Activated gamma-delta T cell treated with anti-CD3 and anti-CD28 coated beads, Interleukin-2, amount 50 U/mL, for 16 hours (primary cell): ENCODE results near the gene AP2S1.
"Not testable (repeated sequence)": the region's sequence is repeated elsewhere in the genome, so short reads cannot be mapped to it uniquely, and the experiment has no call there.

Experiments
- DNase-seq: peaks from one replicate; pipeline ENCODE4 v3.0.0-alpha.2; 2020; ENCODE audit warnings: low read depth

The AP2S1 gene

GRCh38 chr19:46850228-46851203, at the start of gene AP2S1:
Gene AP2S1, minus strand, starts transcription at chr19:46850846. Its CDS starts 80 bp downstream, at chr19:46850766.
- peak; percentile 85 for DNase-seq

GRCh38 chr19:46900341-46900740, 49.7 kb upstream of the AP2S1 start:
- no peak for DNase-seq

- DNase-seq, result no peak
Observed at GRCh38 chr19:46898731-46899130, 48.1 kb upstream of the AP2S1 start.

DNA sequence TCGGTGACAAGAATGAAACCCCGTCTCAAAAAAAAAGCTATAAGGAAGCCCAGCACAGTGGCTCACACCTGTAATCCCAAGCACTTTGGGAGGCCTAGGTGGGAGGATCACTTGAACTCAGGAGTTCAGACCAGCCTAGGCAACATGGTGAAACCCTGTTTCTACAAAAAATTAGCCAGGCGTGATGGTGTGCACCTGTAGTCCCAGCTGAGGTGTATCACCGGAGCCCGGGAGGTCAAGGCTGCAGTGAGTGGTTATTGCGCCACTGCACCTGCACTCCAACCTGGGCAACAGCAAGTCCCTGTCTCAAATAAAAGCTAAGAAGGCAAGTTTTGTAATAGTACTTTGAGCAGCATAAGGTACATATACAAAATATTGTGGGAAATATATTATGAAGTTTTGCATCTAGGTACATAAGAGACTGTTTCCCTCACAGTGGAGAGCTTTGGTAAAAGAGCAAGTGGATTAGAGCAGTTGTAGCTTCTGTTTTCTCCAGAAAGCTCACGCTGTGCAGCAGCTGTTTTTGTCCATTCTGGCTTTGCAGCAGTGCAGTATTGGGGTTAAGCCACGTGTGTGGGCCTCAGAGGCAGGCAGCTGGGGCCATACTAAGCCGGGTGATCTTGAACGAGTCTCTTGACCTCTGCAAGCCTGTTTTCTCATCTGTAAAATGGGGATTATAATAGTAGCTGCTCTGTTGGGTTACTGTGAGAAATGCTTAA, 45.6 kb upstream of the AP2S1 start:
- DNase-seq, result no peak

DNA sequence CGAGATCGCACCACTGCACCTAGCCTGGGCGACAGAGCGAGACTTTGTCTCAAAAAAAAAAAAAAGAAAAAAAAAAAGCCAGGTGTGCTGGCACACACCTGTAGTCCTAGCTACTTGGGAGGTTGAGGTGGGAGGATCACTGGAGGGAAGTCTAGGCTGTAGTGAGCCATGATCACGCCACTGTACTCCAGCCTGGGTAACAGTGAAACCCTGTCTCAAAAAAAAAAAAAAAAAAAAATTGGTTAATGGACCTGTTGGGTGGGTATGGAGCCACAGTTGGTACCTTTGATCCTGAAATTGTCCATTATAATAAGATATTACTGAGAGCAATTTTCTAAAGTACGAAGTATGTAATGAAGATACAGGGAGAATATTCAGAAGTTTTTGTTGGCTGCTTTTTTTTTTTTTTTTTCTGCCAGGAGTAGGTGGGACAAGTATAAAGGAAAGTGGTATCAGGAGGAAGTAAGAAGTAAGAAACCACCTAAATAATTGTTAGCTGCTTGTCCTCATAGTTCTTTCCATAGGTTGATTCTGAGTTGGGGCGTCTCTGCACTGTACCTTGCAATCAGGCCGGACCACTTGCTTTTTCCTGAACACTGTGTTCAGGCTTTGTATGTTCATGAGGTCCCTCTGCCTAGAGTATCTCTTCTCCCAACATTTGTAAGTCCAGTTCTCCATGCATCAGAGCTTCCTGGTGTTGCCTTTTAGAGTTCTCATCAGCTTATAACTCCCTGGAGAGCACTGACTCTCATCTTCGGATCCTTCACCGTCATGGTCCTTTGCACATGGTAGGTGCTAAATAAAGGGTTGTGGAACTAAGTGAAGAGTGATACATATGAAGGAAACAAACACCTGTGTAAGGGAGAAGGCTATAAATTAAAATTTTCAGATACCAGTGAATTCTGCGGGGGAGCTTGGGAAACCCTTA, 41.9 kb upstream of the AP2S1 start:
- no peak for DNase-seq

GRCh38 chr19:46890423-46891170, 40.0 kb upstream of the AP2S1 start:
- DNase-seq, result no peak

DNA sequence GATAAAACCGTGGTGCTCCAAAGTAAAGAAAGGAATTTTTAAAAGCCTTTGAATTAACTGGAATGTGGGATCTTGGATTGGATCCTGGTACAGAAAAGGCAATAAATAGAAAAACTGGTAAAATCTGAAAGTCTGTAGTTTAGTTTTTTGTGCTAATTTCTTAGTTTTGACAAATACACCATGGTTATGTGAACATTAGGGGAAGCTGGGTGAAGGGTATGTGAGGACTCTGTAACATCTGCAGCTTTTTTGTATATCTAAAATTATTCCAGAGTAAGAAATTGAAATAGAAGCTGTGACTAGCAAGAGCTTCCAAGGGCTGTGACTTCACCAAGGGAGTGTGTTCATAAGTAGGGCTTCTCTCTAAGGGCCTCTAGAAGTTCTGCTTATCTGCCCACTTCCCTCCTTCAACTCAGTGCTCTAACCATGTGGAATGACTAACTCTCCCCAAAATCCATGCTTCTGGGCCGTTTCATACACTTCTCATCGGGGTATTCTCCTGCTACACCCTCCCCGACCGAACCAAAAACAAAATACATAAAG, 36.7 kb upstream of the AP2S1 start:
- no peak for DNase-seq

- no peak for DNase-seq
Observed at GRCh38 chr19:46886546-46887239, 36.0 kb upstream of the AP2S1 start.

GRCh38 chr19:46885411-46885810, 34.8 kb upstream of the AP2S1 start:
- no peak for DNase-seq

GRCh38 chr19:46882751-46883150, 32.1 kb upstream of the AP2S1 start:
- not testable (repeated sequence) for DNase-seq

DNA sequence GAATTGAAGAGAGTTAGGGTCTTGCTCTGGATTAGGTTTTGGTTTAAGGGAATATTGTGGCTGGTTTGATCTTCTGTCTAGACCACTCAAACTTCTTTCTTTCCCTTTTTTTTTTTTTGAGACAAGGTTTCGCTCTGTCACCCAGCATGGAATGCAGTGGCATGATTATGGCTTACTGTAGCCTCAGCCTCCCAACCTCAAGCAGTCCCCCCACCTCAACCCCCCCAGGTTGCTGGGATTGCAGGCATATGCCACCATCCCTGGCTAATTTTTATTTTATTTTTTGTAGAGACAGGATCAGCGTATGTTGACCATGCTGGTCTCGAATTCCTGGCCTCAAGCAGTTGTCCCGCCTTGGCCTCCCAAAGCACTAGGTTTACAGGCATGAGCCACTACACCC, 31.4 kb upstream of the AP2S1 start:
- no peak for DNase-seq

DNA sequence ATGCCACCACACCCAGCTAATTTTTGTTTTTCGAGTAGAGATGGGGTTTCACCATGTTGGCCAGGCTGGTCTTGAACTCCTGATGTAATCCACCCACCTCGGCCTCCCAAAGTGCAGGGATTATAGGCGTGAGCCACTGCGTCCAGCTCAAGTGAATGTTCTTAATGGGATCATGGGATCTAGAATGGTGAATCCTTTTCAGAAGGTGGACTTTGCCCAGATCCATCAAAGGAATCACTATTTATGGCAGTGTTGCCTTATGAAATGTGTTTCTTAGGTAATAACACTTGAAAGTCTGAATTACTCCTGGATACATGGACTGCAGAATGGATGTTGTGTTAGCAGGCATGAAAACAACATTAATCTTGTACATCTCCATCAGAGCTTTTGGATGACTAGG, 30.4 kb upstream of the AP2S1 start:
- no peak for DNase-seq

GRCh38 chr19:46880431-46880830, 29.8 kb upstream of the AP2S1 start:
- no peak for DNase-seq

- DNase-seq, result no peak
Observed at GRCh38 chr19:46878613-46879375, 28.1 kb upstream of the AP2S1 start.

- DNase-seq, result no peak
Observed at GRCh38 chr19:46875657-46876056, 25.0 kb upstream of the AP2S1 start.

DNA sequence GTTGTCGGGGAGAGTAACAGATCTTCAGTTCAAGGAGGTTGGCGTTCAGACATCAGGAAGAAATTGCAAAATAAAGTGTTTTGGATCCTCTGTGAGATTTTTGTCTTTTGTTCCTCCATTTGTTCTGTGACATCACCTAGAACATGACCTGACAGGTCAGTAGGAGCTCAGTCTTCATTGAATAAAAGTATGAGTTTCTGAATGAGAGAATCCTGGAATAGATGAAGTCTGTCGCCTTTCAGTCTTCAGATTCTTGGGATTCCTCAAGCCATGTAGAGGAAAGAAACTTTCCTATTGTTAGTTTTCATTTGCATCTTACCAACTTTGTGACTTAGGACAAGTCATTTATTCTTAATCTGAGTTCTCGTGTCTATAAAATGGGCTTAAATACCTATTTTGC, 24.6 kb upstream of the AP2S1 start:
- no peak for DNase-seq

- no peak for DNase-seq
Observed at GRCh38 chr19:46872967-46873366, 22.3 kb upstream of the AP2S1 start.

GRCh38 chr19:46871173-46871572, 20.5 kb upstream of the AP2S1 start:
- DNase-seq, result not testable (repeated sequence)

- DNase-seq, result no peak
Observed at GRCh38 chr19:46868025-46868802, 17.6 kb upstream of the AP2S1 start.
